GM19397 (cell line): ENCODE results near the gene CREB3L2.

Experiments
- ATAC-seq: cut with Tn5 transposase; IDR thresholded peaks from one replicate; pipeline ENCODE4 v1.9.1; 2021; ENCODE audit warnings: mild to moderate bottlenecking, moderate library complexity; ENCODE audit not compliant: unreplicated experiment

The CREB3L2 gene

GRCh38 chr7:137878333-137878961 lies 123.4 kb downstream of the CREB3L2 start:
- no peak for ATAC-seq

- no peak for ATAC-seq
These were observed 124.7 kb downstream of the CREB3L2 start for GRCh38 chr7:137877027-137877675.

- ATAC-seq: no peak
These were observed 126.1 kb downstream of the CREB3L2 start for GRCh38 chr7:137875746-137876145.

GRCh38 chr7:137873979-137874777 lies 127.7 kb downstream of the CREB3L2 start:
- ATAC-seq: no peak

GRCh38 chr7:137873524-137873923 lies 128.4 kb downstream of the CREB3L2 start:
- no peak for ATAC-seq

- ATAC-seq: no peak
These were observed 130.5 kb downstream of the CREB3L2 start for GRCh38 chr7:137871170-137871915.

- ATAC-seq: no peak
These were observed 131.2 kb downstream of the CREB3L2 start for GRCh38 chr7:137870684-137871083.

- no peak for ATAC-seq
These were observed 131.8 kb downstream of the CREB3L2 start for GRCh38 chr7:137870078-137870477.

- ATAC-seq: no peak
These were observed 132.6 kb downstream of the CREB3L2 start for GRCh38 chr7:137869260-137869659.

GRCh38 chr7:137867289-137867688 lies 134.6 kb downstream of the CREB3L2 start:
- no peak for ATAC-seq

- ATAC-seq: no peak
These were observed 136.1 kb downstream of the CREB3L2 start for GRCh38 chr7:137865764-137866163.

GRCh38 chr7:137862964-137863363 lies 138.9 kb downstream of the CREB3L2 start:
- no peak for ATAC-seq

- no peak for ATAC-seq
These were observed 139.5 kb downstream of the CREB3L2 start for GRCh38 chr7:137862358-137862757.

- no peak for ATAC-seq
These were observed 141.3 kb downstream of the CREB3L2 start for GRCh38 chr7:137860542-137860941.

GRCh38 chr7:137853053-137853452 lies 148.8 kb downstream of the CREB3L2 start:
- no peak for ATAC-seq

GRCh38 chr7:137852108-137852507 lies 149.8 kb downstream of the CREB3L2 start:
- ATAC-seq: no peak

- no peak for ATAC-seq
These were observed 150.6 kb downstream of the CREB3L2 start for GRCh38 chr7:137850972-137851945.

GRCh38 chr7:137850571-137850970 lies 151.3 kb downstream of the CREB3L2 start:
- no peak for ATAC-seq

- ATAC-seq: no peak
These were observed 153.8 kb downstream of the CREB3L2 start for GRCh38 chr7:137848095-137848494.

GRCh38 chr7:137847568-137848050 lies 154.3 kb downstream of the CREB3L2 start:
- ATAC-seq: no peak
